Spleen (tissue), 11 donors: ENCODE data around the gene ZNF91. TPM values are rescaled to one million over a fixed set of nuclear protein-coding genes. Genes with fewer than 3 reads are reported as not detected.
"Not testable (repeated sequence)": the region's sequence is repeated elsewhere in the genome, so short reads cannot be mapped to it uniquely, and the experiment has no call there.

Experiments
- DNase-seq: peaks from one replicate; pipeline ENCODE4 v3.0.0-alpha.2; 2020
- H3K27ac ChIP-seq, 8 donors: fragments of 200-600 bp; sonication (generic) in 7 of 8; 1 replicate in 4 of 8; 2 replicates in 4 of 8; pipeline versions ENCODE4 v1.5.0 to v1.8.0; 2016 to 2021; ENCODE audit warnings: inconsistent platforms in 4 of 8, mild to moderate bottlenecking in 4 of 8, moderate library complexity in 1 of 8
- H3K27me3 ChIP-seq, 7 donors: fragments of 200-600 bp; sonication (generic) in 6 of 7; replicated peaks in 1 of 7; 1 replicate in 4 of 7; 2 replicates in 3 of 7; pipeline versions ENCODE4 v1.5.0 to v1.8.0; 2016 to 2021; ENCODE audit warnings: inconsistent platforms in 3 of 7, mild to moderate bottlenecking in 1 of 7
- H3K36me3 ChIP-seq, 6 donors: fragments of 200-600 bp; sonication (generic) in 5 of 6; 1 replicate in 4 of 6; 2 replicates in 2 of 6; pipeline versions ENCODE4 v1.5.0 to v1.8.0; 2016 to 2021; ENCODE audit warnings: inconsistent platforms in 2 of 6
- H3K4me1 ChIP-seq, 6 donors: fragments of 200-600 bp; sonication (generic) in 5 of 6; 1 replicate in 3 of 6; 2 replicates in 3 of 6; pipeline versions ENCODE4 v1.5.0 to v1.8.0; 2016 to 2021; ENCODE audit warnings: inconsistent platforms in 3 of 6
- H3K4me3 ChIP-seq, 8 donors: fragments of 200-600 bp; sonication (generic) in 7 of 8; 1 replicate in 4 of 8; 2 replicates in 4 of 8; pipeline versions ENCODE4 v1.5.0 to v1.8.0; 2016 to 2021; ENCODE audit warnings: inconsistent platforms in 4 of 8, mild to moderate bottlenecking in 4 of 8, moderate library complexity in 2 of 8
- H3K9me3 ChIP-seq, 8 donors: fragments of 200-600 bp; sonication (generic) in 7 of 8; 1 replicate in 4 of 8; 2 replicates in 4 of 8; pipeline versions ENCODE4 v1.5.0 to v1.8.0; 2016 to 2021; ENCODE audit warnings: inconsistent platforms in 4 of 8
- CTCF ChIP-seq, 11 experiments: fragments of 200-600 bp in 7 of 11; fragments of 450-650 bp in 4 of 11; sonication (generic) in 4 of 11; IDR thresholded peaks in 8 of 11; conservative IDR thresholded peaks in 3 of 11; 1 replicate in 7 of 11; 2 replicates in 4 of 11; pipeline versions ENCODE4 v1.4.0 to v1.8.0; 2016 to 2021; ENCODE audit warnings: antibody characterized with exemption in 11 of 11, inconsistent platforms in 4 of 11, mild to moderate bottlenecking in 1 of 11
- POLR2A ChIP-seq, 3 donors: fragments of 450-650 bp; IDR thresholded peaks; one replicate each; pipeline ENCODE4 v1.5.1; 2017; ENCODE audit warnings: antibody characterized with exemption in 3 of 3, mild to moderate bottlenecking in 1 of 3
- POLR2AphosphoS5 ChIP-seq, 3 donors: sonication (generic); formaldehyde crosslinking; IDR thresholded peaks; one replicate each; pipeline ENCODE4 v1.5.1; 2017; ENCODE audit warnings: antibody characterized with exemption in 3 of 3
- WGBS, 5 donors: extraction: QIAGEN DNeasy Blood & Tissue Kit in 3 of 5; methylation state at CpG; one replicate each; pipeline versions ENCODE4 v1.1.5 to v1.1.7; 2013 to 2018; 5-methylcytosine and 5-hydroxymethylcytosine counted together
- intact Hi-C: fragments of 100-400 bp; cut with DNase I; formaldehyde crosslinking; loops from one replicate; pipeline ENCODE4 v1.15.0; 2023; ENCODE audit warnings: low total_unique reads
- polyA plus RNA-seq, 3 donors: library from polyadenylated mRNA; stranded (reverse); fragments of 200-250 nt; gene quantifications; one replicate each; pipeline ENCODE4 v1.2.1, GENCODE V29; 2013
- total RNA-seq, 7 donors: library from RNA; depleted of rRNA in 3 of 7; stranded (reverse); fragments of >200 nt in 3 of 7; fragmentation: NEBNext Ultra II Directional in 4 of 7; extraction: Animal tissue kit (Norgen Biotek cat#: 25700) in 4 of 7; gene quantifications; one replicate each; pipeline versions ENCODE4 v1.1.0 to v1.2.1, GENCODE V29; 2016 to 2021
- donor health status: healthy with polysubstance abuse.
- donor health status: DM: no; HTN: no; CAD: no; lungs with moderate emphysema.
- donor health status: DM: no; HTN: no; CAD: no.
- donor health status: Bipolar disorder and iron deficiency.
- donor health status: healthy.
- donor health status: DM: no; HTN: no; CAD: no.
- donor health status: DM: yes; HTN: yes; CAD: no.

The ZNF91 gene
- total and polyA plus RNA-seq, 10 donors: 8.4 to 99.4 (median 58.6) TPM

- TF ChIP-seq POLR2A (IDR thresholded peaks at IDR 0.05): no peak
- TF ChIP-seq CTCF (IDR thresholded peaks at IDR 0.05 in 8 of 11, conservative IDR thresholded peaks at IDR 0.05 in 3 of 11): no peak
- no peak for TF ChIP-seq POLR2AphosphoS5 (IDR thresholded peaks at IDR 0.05)
- Histone ChIP-seq H3K27me3 (no peaks in the 10 kb centered on the region), H3K4me1 (no peaks in the 10 kb centered on the region), H3K27ac (no peak overlapping the region), H3K36me3 (no peaks in the 10 kb centered on the region), H3K4me3 (no peak overlapping the region), H3K9me3 (peaks cover 0 to 90% (median 56%) of the 10 kb centered on the region in 8 donors)
- 63 to 79% (median 71%) methylated on average over 4 of the region's 4 CpGs for WGBS, 5 donors
- DNase-seq: no peak
- intact Hi-C loops: no loop called here
These were observed 42.6 kb upstream of the ZNF91 start for GRCh38 chr19:23437901-23438300.

GRCh38 chr19:23436944-23437343 lies 41.7 kb upstream of the ZNF91 start:
- TF ChIP-seq CTCF (IDR thresholded peaks at IDR 0.05 in 8 of 11, conservative IDR thresholded peaks at IDR 0.05 in 3 of 11) (peak in 1 of 11 experiments; percentile 13), POLR2AphosphoS5 (IDR thresholded peaks at IDR 0.05) (no peak), POLR2A (IDR thresholded peaks at IDR 0.05) (no peak)
- intact Hi-C loops: no loop called here
- peaks cover 0 to 82% (median 56%) of the 10 kb centered on the region in 8 donors for H3K9me3 ChIP-seq
- H3K27ac ChIP-seq: no peak overlapping the region
- no peaks in the 10 kb centered on the region for H3K27me3 ChIP-seq
- H3K4me1 ChIP-seq: no peaks in the 10 kb centered on the region
- no peak for DNase-seq
- H3K4me3 ChIP-seq: no peak overlapping the region
- H3K36me3 ChIP-seq: no peaks in the 10 kb centered on the region
- WGBS, 5 donors: 74 to 90% (median 79%) methylated on average over 4 of the region's 4 CpGs

GRCh38 chr19:23436318-23436717 lies 41.0 kb upstream of the ZNF91 start:
- no peaks in the 10 kb centered on the region for H3K27me3 ChIP-seq
- 69 to 90% (median 80%) methylated on average over 4 of the region's 4 CpGs for WGBS, 5 donors
- no peak for DNase-seq
- no peaks in the 10 kb centered on the region for H3K4me1 ChIP-seq
- no peak overlapping the region for H3K4me3 ChIP-seq
- no peak overlapping the region for H3K27ac ChIP-seq
- intact Hi-C loops: no loop called here
- TF ChIP-seq POLR2A (IDR thresholded peaks at IDR 0.05) (no peak), CTCF (IDR thresholded peaks at IDR 0.05 in 8 of 11, conservative IDR thresholded peaks at IDR 0.05 in 3 of 11) (no peak), POLR2AphosphoS5 (IDR thresholded peaks at IDR 0.05) (no peak)
- no peaks in the 10 kb centered on the region for H3K36me3 ChIP-seq
- peaks cover 0 to 75% (median 53%) of the 10 kb centered on the region in 8 donors for H3K9me3 ChIP-seq

GRCh38 chr19:23420824-23421223 lies 25.6 kb upstream of the ZNF91 start:
- TF ChIP-seq CTCF (IDR thresholded peaks at IDR 0.05 in 8 of 11, conservative IDR thresholded peaks at IDR 0.05 in 3 of 11) (no peak), POLR2AphosphoS5 (IDR thresholded peaks at IDR 0.05) (no peak), POLR2A (IDR thresholded peaks at IDR 0.05) (no peak)
- 63 to 74% (median 69%) methylated on average over 5 of the region's 5 CpGs for WGBS, 5 donors
- Histone ChIP-seq H3K27ac (no peak overlapping the region), H3K9me3 (peaks cover 0 to 62% (median 12%) of the 10 kb centered on the region in 8 donors), H3K4me3 (no peak overlapping the region), H3K36me3 (no peaks in the 10 kb centered on the region), H3K4me1 (peaks cover 0 to 3% (median 2%) of the 10 kb centered on the region in 6 donors), H3K27me3 (peaks cover 0 to 19% (median 9%) of the 10 kb centered on the region in 7 donors)
- no peak for DNase-seq
- intact Hi-C loops: no loop called here

- peaks cover 0 to 46% (median 7%) of the 10 kb centered on the region in 8 donors for H3K9me3 ChIP-seq
- H3K27ac ChIP-seq, H3K36me3 ChIP-seq, H3K4me3 ChIP-seq, DNase-seq, intact Hi-C loops: not testable (repeated sequence)
- H3K27me3 ChIP-seq: peaks cover 0 to 33% (median 14%) of the 10 kb centered on the region in 7 donors
- 91 to 100% (median 95%) methylated on average over 2 to 38 of the region's 38 CpGs for WGBS, 5 donors
- H3K4me1 ChIP-seq: peaks cover 0 to 13% (median 12%) of the 10 kb centered on the region in 6 donors
These were observed 24.0 kb upstream of the ZNF91 start for GRCh38 chr19:23419261-23419660.
